GM21515 (cell line): Measurements from ENCODE around the gene NKAIN4.

Source experiments
- ATAC-seq: cut with Tn5 transposase; IDR thresholded peaks from one replicate; pipeline ENCODE4 v1.9.1; 2021; ENCODE audit not compliant: unreplicated experiment

NKAIN4 gene

DNA sequence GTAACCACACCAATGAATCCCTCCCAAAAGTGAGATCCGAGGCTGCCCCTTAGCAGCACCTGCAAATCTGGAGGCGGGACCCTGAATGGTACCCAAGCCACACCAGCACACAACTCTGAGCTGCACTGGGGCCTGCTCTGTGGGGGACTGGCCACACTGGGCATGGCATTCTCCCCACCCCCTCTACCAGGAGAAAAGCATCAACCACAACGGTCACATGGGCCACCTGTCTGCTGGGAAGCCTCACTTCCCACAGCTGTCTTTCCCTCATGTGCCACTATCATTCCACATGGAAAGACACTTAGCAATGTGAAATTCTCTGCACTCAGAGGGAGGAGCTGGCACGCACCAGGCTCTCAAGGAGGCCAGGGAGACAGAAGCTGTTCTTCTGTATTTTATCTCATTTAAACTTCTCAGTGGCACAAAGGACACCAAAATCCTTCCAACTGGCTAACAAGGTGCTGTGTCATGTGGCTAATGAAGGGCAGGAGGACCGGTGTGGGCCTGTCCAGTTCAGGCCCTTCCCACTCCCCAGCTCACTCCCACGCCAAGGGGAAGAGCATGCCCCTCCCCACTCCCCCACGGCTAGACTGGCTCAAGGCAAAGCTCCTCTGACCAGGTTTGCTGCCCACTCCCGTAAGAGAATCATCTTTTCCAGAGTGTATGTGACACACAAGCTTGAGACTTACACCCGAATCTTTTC is 57.3 kb downstream of the NKAIN4 start:
- ATAC-seq, result no peak

DNA sequence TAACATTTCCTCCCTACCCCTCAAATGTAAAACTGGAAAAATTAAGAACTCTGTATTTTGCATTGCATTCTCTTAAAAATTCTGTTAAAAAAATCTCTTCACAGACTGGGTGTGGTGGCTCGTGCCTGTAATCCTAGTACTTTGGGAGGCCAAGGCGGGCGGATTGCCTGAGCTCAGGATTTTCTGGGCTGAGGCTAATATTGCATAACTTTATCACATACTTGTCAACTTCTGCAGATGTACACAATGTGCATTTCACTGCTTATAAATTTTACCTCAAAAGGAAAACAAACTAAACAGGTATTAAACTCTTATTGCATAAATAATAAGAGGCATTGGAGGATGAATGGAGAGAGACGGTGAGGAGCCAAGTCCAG is 59.5 kb downstream of the NKAIN4 start:
- no peak for ATAC-seq

DNA sequence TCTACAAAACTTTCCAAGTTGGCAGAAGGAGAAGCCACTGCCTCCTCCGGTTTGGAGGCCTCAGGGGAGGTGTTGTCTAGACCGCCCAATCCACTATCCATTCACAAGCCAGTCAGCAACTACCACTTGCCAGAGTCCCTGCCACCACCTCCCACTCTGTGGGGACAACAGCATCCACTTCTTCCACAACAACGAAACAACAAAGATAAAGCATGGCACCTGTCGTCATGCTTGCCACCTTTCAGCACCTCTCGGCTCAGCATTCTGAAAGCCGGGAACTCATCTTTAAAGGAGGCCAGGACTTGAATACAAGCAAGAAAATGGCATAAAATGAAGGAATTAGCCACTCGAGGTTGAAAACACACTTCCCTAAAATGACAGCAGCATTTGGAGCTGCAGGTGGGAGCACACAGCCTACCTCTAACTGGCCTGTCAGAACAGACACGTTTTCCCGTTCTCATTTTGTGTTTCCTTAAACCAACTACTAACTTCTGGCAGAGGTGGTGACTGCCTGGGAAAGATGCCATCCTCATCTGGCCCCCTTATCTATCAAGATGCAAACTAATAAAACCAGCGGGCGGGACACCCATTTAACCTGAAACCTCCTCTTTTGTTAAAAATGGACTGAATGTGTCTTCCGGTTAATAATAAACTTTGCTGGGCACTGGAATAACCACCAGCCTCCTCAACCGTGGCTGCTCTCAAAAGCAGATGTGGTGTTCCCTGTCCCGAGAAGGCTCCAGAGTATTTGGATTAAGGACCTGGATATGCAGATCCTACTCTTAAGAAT is 60.1 kb downstream of the NKAIN4 start:
- no peak for ATAC-seq

DNA sequence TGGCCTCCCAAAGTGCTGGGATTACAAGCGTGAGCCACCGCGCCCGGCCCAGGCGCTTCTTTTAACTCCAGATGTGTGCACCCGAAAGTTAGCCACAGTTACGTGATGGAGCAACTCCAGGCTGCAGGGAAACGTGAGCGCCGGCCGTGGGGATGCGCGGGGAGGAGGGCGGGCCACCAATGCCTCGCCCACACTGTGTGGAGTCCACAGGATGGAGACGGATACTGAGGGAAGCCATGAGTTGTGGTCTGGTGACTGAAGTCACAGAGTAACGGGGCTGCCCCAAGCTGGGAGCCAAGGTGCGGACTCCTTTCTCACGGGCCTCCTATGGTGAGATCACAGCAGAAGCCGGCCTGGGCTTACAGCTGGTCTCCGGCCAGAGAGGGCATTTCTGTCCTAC is 61.5 kb downstream of the NKAIN4 start:
- ATAC-seq, result no peak

DNA sequence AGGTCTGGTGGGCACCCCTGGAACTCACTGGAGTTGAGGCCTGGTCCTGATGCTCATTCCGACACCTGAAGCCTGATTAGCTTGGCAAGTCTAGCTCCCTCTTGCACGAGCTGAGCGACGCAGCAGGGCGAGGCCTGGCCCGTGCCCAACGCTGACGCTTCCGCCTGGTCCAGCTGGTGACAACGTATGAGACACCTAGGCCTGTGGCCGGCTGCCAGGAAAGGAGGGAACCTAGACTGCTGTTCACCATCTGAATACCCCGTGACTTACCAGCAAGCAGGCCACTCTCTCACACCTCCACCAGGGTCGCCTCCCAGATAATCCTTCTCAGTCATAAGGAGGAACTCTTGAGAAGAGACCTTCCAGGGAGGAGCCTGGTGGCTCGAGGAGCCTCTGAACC is 62.9 kb downstream of the NKAIN4 start:
- ATAC-seq, result no peak

DNA sequence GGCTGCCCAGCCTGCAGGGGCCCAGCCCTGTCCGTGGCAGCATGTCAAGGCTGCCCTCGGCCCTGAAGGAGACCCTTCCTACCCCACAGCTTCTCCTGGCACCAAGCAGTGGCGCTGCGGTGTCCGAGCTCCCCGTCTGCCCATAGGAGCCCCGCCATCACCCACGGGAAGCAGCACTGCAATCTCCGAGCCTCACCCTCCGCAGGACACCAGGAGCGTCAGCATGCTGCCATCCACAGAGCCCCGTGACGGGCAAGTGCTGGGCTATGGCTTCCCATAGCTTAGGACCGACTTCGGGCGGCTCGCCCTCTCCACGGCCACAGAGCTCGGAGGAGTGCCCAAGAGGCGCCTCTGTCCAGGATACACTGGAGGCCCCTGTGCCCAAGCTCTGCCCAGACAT is 63.4 kb downstream of the NKAIN4 start:
- ATAC-seq, result no peak
